ENCODE data around the gene RNFT2.

- TF ChIP-seq CTCF (IDR thresholded peaks at IDR 0.05) (no peak), POLR2AphosphoS5 (IDR thresholded peaks at IDR 0.05) (no peak)
These were observed 94.2 kb downstream of the RNFT2 start for GRCh38 chr12:116832353-116832752.

All from gastroesophageal sphincter (tissue), 3 donors.